Suprapubic skin (tissue), 4 donors: ENCODE measurements around the gene HBD. TPM values are rescaled to one million over a fixed set of nuclear protein-coding genes. Genes with fewer than 3 reads are reported as not detected.

Source experiments
- DNase-seq, 2 donors: peaks; one replicate each; pipeline ENCODE4 v3.0.0-alpha.2; 2019; ENCODE audit warnings: low spot score in 2 of 2
- H3K27ac ChIP-seq: fragments of 200-600 bp; sonication (generic); one replicate; pipeline ENCODE4 v1.5.1; 2019
- H3K27me3 ChIP-seq: fragments of 200-600 bp; sonication (generic); one replicate; pipeline ENCODE4 v1.5.1; 2019
- H3K36me3 ChIP-seq: fragments of 200-600 bp; sonication (generic); one replicate; pipeline ENCODE4 v1.5.1; 2019
- H3K4me1 ChIP-seq: fragments of 200-600 bp; sonication (generic); one replicate; pipeline ENCODE4 v1.5.1; 2019
- H3K4me3 ChIP-seq: fragments of 200-600 bp; sonication (generic); one replicate; pipeline ENCODE4 v1.5.1; 2019; ENCODE audit warnings: mild to moderate bottlenecking
- H3K9me3 ChIP-seq: fragments of 200-600 bp; sonication (generic); one replicate; pipeline ENCODE4 v1.5.1; 2019
- CTCF ChIP-seq, 2 donors: fragments of 200-600 bp in 1 of 2; fragments of 450-650 bp in 1 of 2; sonication (generic) in 1 of 2; IDR thresholded peaks; one replicate each; pipeline ENCODE4 v1.5.1; 2016 to 2019; ENCODE audit warnings: antibody characterized with exemption in 2 of 2, mild to moderate bottlenecking in 1 of 2, moderate library complexity in 1 of 2
- EP300 ChIP-seq: sonication (generic); formaldehyde crosslinking; IDR thresholded peaks from one replicate; pipeline ENCODE4 v1.6.1; 2017; ENCODE audit warnings: antibody characterized with exemption
- POLR2A ChIP-seq, 2 donors: fragments of 450-650 bp; IDR thresholded peaks; one replicate each; pipeline ENCODE4 v1.6.1; 2017; ENCODE audit warnings: antibody characterized with exemption in 2 of 2, mild to moderate bottlenecking in 2 of 2, moderate library complexity in 2 of 2
- POLR2AphosphoS5 ChIP-seq, 3 donors: sonication (generic); formaldehyde crosslinking; IDR thresholded peaks; one replicate each; pipeline ENCODE4 v1.6.1; 2017; ENCODE audit warnings: antibody characterized with exemption in 3 of 3
- WGBS: methylation state at CpG from one replicate; pipeline ENCODE4 v1.1.5; 2018; 5-methylcytosine and 5-hydroxymethylcytosine counted together
- total RNA-seq, 4 donors: library from RNA; depleted of rRNA; stranded (reverse); fragments of >200 nt; gene quantifications; one replicate each; pipeline ENCODE4 v1.1.0, GENCODE V29; 2016

Gene HBD
- total RNA-seq, 4 donors from 2014 or later: not detected

- no peak overlapping the region for H3K27ac ChIP-seq
- no peak for DNase-seq
- 81% methylated on average over 2 of the region's 2 CpGs for WGBS
- no peaks in the 10 kb centered on the region for H3K27me3 ChIP-seq
- no peaks in the 10 kb centered on the region for H3K4me1 ChIP-seq
- no peak for TF ChIP-seq CTCF (IDR thresholded peaks at IDR 0.05)
- no peak for TF ChIP-seq POLR2AphosphoS5 (IDR thresholded peaks at IDR 0.05)
- TF ChIP-seq EP300: no peak
- TF ChIP-seq POLR2A (IDR thresholded peaks at IDR 0.05): no peak
- no peaks in the 10 kb centered on the region for H3K36me3 ChIP-seq
- no peaks in the 10 kb centered on the region for H3K9me3 ChIP-seq
- no peak overlapping the region for H3K4me3 ChIP-seq
Measured at GRCh38 chr11:5245155-5245554, 10.9 kb upstream of the HBD start.

- H3K9me3 ChIP-seq: no peaks in the 10 kb centered on the region
- H3K4me3 ChIP-seq: no peak overlapping the region
- no peak for DNase-seq
- H3K27me3 ChIP-seq: no peaks in the 10 kb centered on the region
- no peaks in the 10 kb centered on the region for H3K4me1 ChIP-seq
- 82% methylated on average over 4 of the region's 4 CpGs for WGBS
- TF ChIP-seq EP300 (no peak), POLR2A (IDR thresholded peaks at IDR 0.05) (no peak)
- H3K36me3 ChIP-seq: no peaks in the 10 kb centered on the region
- no peak overlapping the region for H3K27ac ChIP-seq
Measured at GRCh38 chr11:5243816-5244180, 9.5 kb upstream of the HBD start.

- H3K4me1 ChIP-seq: no peaks in the 10 kb centered on the region
- no peaks in the 10 kb centered on the region for H3K27me3 ChIP-seq
- no peaks in the 10 kb centered on the region for H3K9me3 ChIP-seq
- no peak overlapping the region for H3K27ac ChIP-seq
- no peak for DNase-seq
- no peaks in the 10 kb centered on the region for H3K36me3 ChIP-seq
- TF ChIP-seq EP300 (no peak), POLR2AphosphoS5 (IDR thresholded peaks at IDR 0.05) (no peak), CTCF (IDR thresholded peaks at IDR 0.05) (no peak), POLR2A (IDR thresholded peaks at IDR 0.05) (no peak)
- WGBS: 65% methylated on average over 7 of the region's 7 CpGs
- H3K4me3 ChIP-seq: no peak overlapping the region
Measured at GRCh38 chr11:5242933-5243815, 8.9 kb upstream of the HBD start.

GRCh38 chr11:5242208-5242607 lies 7.9 kb upstream of the HBD start:
- Histone ChIP-seq H3K27ac (no peak overlapping the region), H3K9me3 (no peaks in the 10 kb centered on the region), H3K4me1 (no peaks in the 10 kb centered on the region), H3K4me3 (no peak overlapping the region), H3K36me3 (no peaks in the 10 kb centered on the region), H3K27me3 (no peaks in the 10 kb centered on the region)
- 77% methylated on average over 2 of the region's 2 CpGs for WGBS
- no peak for DNase-seq
- no peak for TF ChIP-seq EP300

- TF ChIP-seq POLR2A (IDR thresholded peaks at IDR 0.05) (no peak), POLR2AphosphoS5 (IDR thresholded peaks at IDR 0.05) (no peak), CTCF (IDR thresholded peaks at IDR 0.05) (no peak), EP300 (no peak)
- Histone ChIP-seq H3K4me1 (no peaks in the 10 kb centered on the region), H3K36me3 (no peaks in the 10 kb centered on the region), H3K27ac (no peak overlapping the region), H3K27me3 (no peaks in the 10 kb centered on the region), H3K4me3 (no peak overlapping the region), H3K9me3 (no peaks in the 10 kb centered on the region)
- 70% methylated on average over 3 of the region's 3 CpGs for WGBS
- no peak for DNase-seq
Measured at GRCh38 chr11:5241458-5241857, 7.2 kb upstream of the HBD start.

- Histone ChIP-seq H3K27ac (no peak overlapping the region), H3K27me3 (no peaks in the 10 kb centered on the region), H3K36me3 (no peaks in the 10 kb centered on the region), H3K4me1 (no peaks in the 10 kb centered on the region), H3K9me3 (no peaks in the 10 kb centered on the region), H3K4me3 (no peak overlapping the region)
- 60% methylated on average over 2 of the region's 2 CpGs for WGBS
- TF ChIP-seq POLR2A (IDR thresholded peaks at IDR 0.05) (no peak), CTCF (IDR thresholded peaks at IDR 0.05) (no peak)
- DNase-seq: no peak
Measured at GRCh38 chr11:5240458-5240857, 6.2 kb upstream of the HBD start.
